Large intestine (tissue), 3 donors: ENCODE results near the gene TSPAN1. TPM values are rescaled to one million over a fixed set of nuclear protein-coding genes. Genes with fewer than 3 reads are reported as not detected.
A peak's percentile ranks its signal among the peaks of the same experiment; 100 is the strongest.

Source experiments
- DNase-seq, 2 donors: peaks; one replicate each; pipeline versions ENCODE4 v3.0.0 to v3.0.0-alpha.2; 2013
- H3K27ac ChIP-seq: one replicate; pipeline ENCODE4 v1.5.1; 2013; ENCODE audit warnings: low read length
- H3K27me3 ChIP-seq: 2 replicates; pipeline ENCODE4 v1.6.1; 2013; ENCODE audit warnings: low read length; ENCODE audit not compliant: control insufficient read depth, insufficient read depth
- H3K36me3 ChIP-seq: 2 replicates; pipeline ENCODE4 v1.6.1; 2013; ENCODE audit warnings: low read length; ENCODE audit not compliant: control insufficient read depth, insufficient read depth
- H3K4me1 ChIP-seq: one replicate; pipeline ENCODE4 v1.6.1; 2013; ENCODE audit warnings: low read length; ENCODE audit not compliant: control insufficient read depth, insufficient read depth
- H3K4me3 ChIP-seq: one replicate; pipeline ENCODE4 v1.5.1; 2013; ENCODE audit warnings: low read length
- H3K9me3 ChIP-seq: one replicate; pipeline ENCODE4 v1.6.1; 2013; ENCODE audit warnings: mild to moderate bottlenecking, low read depth, low read length, moderate library complexity; ENCODE audit not compliant: control insufficient read depth
- WGBS: methylation state at CpG from one replicate; pipeline ENCODE4 v1.1.5; 2013; ENCODE audit warnings: low lambda C conversion rate; ENCODE audit not compliant: insufficient coverage; 5-methylcytosine and 5-hydroxymethylcytosine counted together
- polyA plus RNA-seq: library from polyadenylated mRNA; unstranded; fragments of 120-200 nt; gene quantifications from one replicate; pipeline ENCODE4 v1.2.1, GENCODE V29; 2013

The TSPAN1 gene
- polyA plus RNA-seq, 1 donor = 17.8 TPM

DNA sequence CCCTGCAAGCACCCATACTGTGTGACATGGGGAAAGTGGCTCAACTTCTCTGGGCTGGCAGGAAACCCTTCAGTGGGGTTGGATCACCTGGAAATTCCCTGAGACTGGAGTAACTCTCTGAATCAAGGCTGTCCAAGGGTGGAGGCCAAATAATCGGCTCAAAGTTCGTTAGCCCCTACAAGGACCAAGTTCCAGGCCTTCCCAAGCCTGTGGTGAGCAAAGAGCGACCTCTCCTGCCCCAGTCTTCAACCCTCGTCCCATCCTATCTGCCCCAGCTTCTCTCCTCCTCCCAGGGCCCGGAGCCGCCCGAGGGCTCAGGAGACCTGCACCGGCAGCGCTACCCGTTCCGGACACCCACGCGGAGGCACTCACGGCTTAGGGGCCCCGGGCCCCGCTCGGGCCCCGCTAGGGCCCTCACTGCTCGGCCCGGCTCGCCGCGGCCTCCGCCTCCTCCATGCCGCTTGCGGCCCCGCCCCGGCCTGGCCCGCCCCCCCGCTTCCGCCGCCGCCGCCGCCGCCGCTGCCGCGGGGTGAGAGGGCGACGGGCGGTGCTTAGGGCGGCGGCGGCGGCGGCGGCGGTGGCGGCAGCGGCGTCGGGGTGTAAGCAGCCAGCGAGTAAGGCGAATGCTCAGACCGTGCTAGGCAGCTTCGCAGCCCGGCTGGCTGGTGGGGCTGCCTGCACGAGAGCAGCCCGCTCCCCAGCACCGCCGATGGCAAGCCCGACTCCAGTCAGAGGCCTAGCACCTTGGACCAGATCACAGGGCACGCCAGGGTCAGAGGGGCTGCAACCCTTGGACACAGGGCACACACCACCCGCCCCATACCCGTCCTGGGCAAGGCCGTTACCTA is 23.3 kb downstream of the TSPAN1 start, which contains the start of gene POMGNT1:
Gene POMGNT1, minus strand, starts transcription at position 471 of the 848 bp plus-strand sequence. CDS start 613 bp downstream, outside the sequence.
- DNase-seq = peak; percentile 42 to 85
- WGBS = no CpG with 5 or more reads among the region's 67 CpGs
- Histone ChIP-seq H3K9me3 (no peaks in the 10 kb centered on the region), H3K4me3 (peak within 1 kb of the TSS; percentile 90), H3K4me1 (peaks cover 8% of the 10 kb centered on the region), H3K36me3 (peaks cover 27% of the 10 kb centered on the region), H3K27me3 (no peaks in the 10 kb centered on the region), H3K27ac (peak within 1 kb of the TSS; percentile 81)

DNA sequence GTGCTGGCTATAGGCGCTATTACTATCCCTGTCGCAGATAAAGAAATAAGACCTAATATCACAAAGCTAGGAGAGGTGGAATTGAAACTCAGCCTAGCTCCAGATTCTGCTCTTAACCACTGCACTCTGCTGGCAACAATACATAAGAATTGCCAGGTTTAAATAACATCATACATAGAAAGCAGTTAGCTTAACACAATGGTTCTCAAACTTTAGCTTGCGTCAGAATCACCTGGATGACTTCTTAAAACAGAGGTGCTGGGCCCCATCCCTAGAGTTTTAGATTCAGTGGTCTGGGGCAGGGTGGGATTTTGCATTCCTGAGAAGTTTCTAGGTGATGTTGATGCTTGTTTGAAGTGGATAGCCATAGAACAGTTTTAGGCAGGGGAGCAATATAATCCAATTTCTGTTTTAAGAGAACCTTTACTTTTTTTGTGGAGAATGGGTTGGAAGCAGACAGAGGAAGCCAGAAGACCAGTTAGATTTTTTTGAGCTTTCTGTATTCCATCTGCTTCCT is 24.4 kb downstream of the TSPAN1 start:
- H3K4me3 ChIP-seq = peak overlapping the region; percentile 90
- H3K4me1 ChIP-seq = peaks cover 11% of the 10 kb centered on the region
- H3K27me3 ChIP-seq = peaks cover 2% of the 10 kb centered on the region
- H3K9me3 ChIP-seq = no peaks in the 10 kb centered on the region
- no CpG with 5 or more reads among the region's 3 CpGs for WGBS
- H3K27ac ChIP-seq = no peak overlapping the region
- H3K36me3 ChIP-seq = peaks cover 16% of the 10 kb centered on the region
- no peak for DNase-seq

DNA sequence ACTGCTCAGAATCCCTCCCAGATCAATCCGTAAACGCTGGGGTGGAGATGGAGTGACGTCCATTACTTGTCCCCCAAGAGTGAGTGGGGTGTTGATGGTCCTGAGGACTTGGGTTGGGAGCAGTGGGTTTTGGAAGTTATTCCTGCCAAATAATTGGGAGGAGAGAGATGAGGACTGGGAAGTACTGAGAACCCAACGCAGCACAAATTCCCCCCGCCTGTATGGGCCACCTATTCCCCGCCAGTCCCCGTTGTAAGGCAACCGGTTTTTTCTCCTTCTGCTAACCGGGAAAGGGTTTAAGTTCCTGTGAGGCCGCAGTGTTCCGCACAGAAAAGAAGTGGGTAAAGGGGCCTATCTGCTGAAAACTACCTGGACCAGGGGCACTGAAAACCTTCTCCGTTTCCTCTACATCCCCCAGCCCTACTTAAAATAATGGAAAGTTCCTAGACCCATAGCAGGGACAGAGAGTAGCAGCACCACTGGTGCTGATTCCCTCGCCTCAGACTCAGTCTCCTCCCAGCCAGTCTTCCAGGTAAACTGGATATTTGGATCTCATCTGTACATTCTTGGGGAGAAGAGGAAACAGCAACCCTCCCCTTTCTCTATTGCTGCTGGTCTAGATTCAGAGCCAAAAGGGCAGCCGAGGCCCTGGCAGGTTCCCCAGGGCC is 29.0 kb downstream of the TSPAN1 start:
- WGBS = no CpG with 5 or more reads among the region's 14 CpGs
- peaks cover 2% of the 10 kb centered on the region for H3K27me3 ChIP-seq
- no peak overlapping the region for H3K27ac ChIP-seq
- no peaks in the 10 kb centered on the region for H3K36me3 ChIP-seq
- peaks cover 3% of the 10 kb centered on the region for H3K4me1 ChIP-seq
- DNase-seq = no peak
- no peaks in the 10 kb centered on the region for H3K9me3 ChIP-seq
- peak overlapping the region; percentile 49 for H3K4me3 ChIP-seq

DNA sequence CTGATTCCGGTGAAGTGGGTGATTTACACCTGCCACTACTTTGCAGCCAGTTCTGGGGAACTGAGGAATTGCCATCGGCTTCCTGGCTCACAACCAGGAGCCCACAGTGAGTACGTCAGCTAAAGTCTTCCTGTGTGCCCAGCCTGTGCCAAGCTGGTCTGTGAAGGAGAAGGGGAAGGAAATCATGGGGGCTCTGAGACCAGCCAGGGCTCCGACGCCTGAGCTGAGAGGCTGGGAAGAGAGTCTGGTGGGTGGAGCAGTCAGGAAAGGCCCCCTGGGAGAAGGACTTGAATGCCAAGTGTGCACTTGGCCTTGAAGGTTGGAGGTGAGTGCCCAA is 29.5 kb downstream of the TSPAN1 start:
- peaks cover 3% of the 10 kb centered on the region for H3K4me1 ChIP-seq
- H3K4me3 ChIP-seq = no peak overlapping the region
- peaks cover 2% of the 10 kb centered on the region for H3K27me3 ChIP-seq
- no peaks in the 10 kb centered on the region for H3K36me3 ChIP-seq
- DNase-seq = no peak
- no peaks in the 10 kb centered on the region for H3K9me3 ChIP-seq
- no CpG with 5 or more reads among the region's 5 CpGs for WGBS
- H3K27ac ChIP-seq = no peak overlapping the region

DNA sequence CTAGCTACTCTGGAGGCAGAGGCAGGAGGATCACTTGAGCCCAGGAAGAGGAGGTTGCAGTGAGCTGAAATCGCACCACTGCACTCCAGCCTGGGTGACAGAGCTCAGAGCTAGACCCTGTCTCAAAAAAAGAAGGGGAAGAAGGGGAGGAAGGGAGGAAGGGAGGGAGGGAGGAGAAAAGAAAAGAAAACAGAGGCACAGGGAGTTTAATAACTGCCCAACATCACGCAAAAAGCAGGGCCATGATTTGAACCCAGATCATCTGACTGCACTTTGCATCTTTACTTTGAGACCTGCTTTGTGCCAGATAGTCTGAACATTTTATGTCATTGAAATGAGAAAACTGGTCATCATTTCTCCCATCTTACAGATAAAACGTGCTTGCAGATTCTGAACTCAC is 30.3 kb downstream of the TSPAN1 start:
- no peaks in the 10 kb centered on the region for H3K36me3 ChIP-seq
- no peak overlapping the region for H3K4me3 ChIP-seq
- H3K27ac ChIP-seq = no peak overlapping the region
- H3K9me3 ChIP-seq = no peaks in the 10 kb centered on the region
- 50% methylated on average over 1 of the region's 3 CpGs for WGBS
- H3K27me3 ChIP-seq = peaks cover 2% of the 10 kb centered on the region
- peaks cover 3% of the 10 kb centered on the region for H3K4me1 ChIP-seq
- DNase-seq = no peak

DNA sequence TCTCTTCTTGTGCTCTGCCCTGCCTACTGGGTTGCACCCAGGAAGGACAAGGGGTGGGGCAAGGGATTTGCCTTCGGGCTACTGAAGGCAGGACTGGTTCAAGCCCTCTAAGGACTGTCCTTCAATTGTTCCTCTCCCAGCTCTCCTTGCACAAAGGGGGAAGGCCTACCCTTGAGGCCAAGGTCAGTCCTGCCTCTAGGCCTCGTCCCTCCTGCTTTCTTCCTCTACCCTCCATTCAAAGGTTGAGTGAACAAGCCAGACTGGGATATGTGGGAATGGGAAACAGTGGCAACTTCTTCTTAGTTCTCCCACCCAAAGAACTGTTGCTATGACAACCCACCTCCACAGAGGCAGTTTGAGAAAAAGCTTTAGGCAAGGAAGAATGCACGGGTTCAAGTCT is 30.9 kb downstream of the TSPAN1 start:
- Histone ChIP-seq H3K4me3 (no peak overlapping the region), H3K27me3 (peaks cover 2% of the 10 kb centered on the region), H3K36me3 (no peaks in the 10 kb centered on the region), H3K27ac (no peak overlapping the region), H3K9me3 (no peaks in the 10 kb centered on the region), H3K4me1 (peaks cover 3% of the 10 kb centered on the region)
- no CpG with 5 or more reads among the region's 3 CpGs for WGBS
- DNase-seq = no peak

DNA sequence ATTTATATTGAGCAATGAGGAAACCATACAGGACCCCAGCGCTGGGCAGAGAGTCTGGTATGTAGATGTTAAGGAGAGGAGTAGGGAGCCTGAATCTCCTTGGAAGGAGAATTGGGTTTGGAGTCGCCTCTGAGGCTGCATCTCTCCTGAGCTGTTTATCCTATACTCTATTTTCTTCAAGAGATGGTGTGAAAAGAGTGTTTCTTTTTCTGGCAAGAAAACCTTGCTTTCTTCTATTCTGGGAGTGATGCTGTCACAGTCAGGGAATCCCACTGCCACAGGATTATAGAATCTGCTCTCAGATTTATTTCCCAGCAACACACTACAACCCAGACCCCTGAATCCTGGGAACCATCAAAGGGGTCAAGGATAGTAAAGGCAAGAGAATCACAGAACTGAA is 31.5 kb downstream of the TSPAN1 start:
- Histone ChIP-seq H3K4me3 (no peak overlapping the region), H3K27ac (no peak overlapping the region), H3K36me3 (no peaks in the 10 kb centered on the region), H3K4me1 (peaks cover 3% of the 10 kb centered on the region), H3K9me3 (no peaks in the 10 kb centered on the region), H3K27me3 (peaks cover 2% of the 10 kb centered on the region)
- DNase-seq = no peak
- WGBS = no CpG with 5 or more reads among the region's 2 CpGs

DNA sequence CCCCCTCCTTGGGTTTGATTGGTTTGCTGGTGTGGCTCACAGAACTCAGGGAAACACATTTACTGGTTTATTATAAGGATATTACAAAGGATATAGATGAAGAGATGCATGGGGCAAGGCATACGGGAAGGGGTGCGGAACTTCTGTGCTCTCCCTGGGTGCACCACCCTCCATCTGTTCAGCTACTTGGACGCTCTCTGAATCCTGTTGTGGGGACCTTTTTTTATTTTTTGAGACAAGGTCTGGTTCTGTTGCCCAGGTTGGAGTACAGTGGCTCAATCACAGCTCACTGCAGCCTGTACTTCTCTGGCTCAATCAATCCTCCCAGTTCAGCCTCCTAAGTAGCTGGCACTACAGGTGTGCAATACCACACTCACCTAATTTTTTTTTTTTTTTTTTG is 35.7 kb downstream of the TSPAN1 start:
- Histone ChIP-seq H3K4me1 (no peaks in the 10 kb centered on the region), H3K27ac (no peak overlapping the region), H3K27me3 (no peaks in the 10 kb centered on the region), H3K4me3 (no peak overlapping the region), H3K36me3 (no peaks in the 10 kb centered on the region), H3K9me3 (no peaks in the 10 kb centered on the region)
- no peak for DNase-seq
- WGBS = no CpG with 5 or more reads among the region's 3 CpGs

DNA sequence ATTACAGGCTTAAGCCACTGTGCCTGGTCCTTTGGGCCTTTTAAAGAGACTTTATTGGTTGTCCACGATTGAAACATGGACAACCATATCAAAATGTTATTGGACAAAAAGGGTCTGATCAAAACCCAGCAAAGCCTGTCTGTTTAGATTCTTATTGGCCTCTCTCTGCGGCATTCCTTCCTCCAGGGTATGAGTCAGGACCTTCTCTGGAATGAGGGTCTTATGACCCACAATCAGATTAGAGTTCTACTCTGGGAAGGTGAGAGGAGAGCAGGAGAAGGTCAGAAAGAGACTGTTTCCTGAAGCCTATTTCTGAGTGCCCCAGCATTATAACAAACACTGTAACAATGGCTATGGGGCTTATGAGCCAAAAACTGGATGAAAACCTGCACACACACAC is 36.2 kb downstream of the TSPAN1 start:
- Histone ChIP-seq H3K9me3 (no peaks in the 10 kb centered on the region), H3K36me3 (no peaks in the 10 kb centered on the region), H3K4me1 (no peaks in the 10 kb centered on the region), H3K4me3 (no peak overlapping the region), H3K27ac (no peak overlapping the region), H3K27me3 (no peaks in the 10 kb centered on the region)
- DNase-seq = no peak
- whole genome bisulfite sequencing = 83% methylated on average over 1 of the region's 2 CpGs

DNA sequence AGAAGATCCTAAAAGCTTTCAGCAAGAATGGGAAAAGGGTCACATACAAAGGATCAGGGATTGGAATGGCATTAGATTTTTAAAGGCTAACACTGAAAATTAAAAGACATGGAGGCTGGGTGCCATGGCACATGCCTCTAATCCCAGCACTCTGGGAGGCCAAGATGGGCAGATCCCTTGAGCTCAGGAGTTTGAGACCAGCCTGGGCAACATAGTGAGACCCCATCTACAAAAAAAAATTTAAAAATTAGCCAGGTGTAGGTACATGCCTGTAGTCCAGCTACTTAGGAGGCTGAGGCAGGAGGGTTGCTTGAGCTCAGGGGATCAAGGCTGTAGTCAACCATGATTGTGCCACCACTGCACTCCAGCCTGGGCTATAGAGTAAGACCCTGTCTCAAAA is 40.6 kb downstream of the TSPAN1 start:
- no peak for DNase-seq
- no peaks in the 10 kb centered on the region for H3K27me3 ChIP-seq
- no peaks in the 10 kb centered on the region for H3K9me3 ChIP-seq
- H3K36me3 ChIP-seq = no peaks in the 10 kb centered on the region
- no peak overlapping the region for H3K4me3 ChIP-seq
- no peaks in the 10 kb centered on the region for H3K4me1 ChIP-seq
- no peak overlapping the region for H3K27ac ChIP-seq
